ENCODE data around the gene GPER1. TPM values are rescaled to one million over a fixed set of nuclear protein-coding genes. Genes with fewer than 3 reads are reported as not detected.
"Not testable (repeated sequence)": the region's sequence is repeated elsewhere in the genome, so short reads cannot be mapped to it uniquely, and the experiment has no call there.

Gene GPER1
- total and polyA plus RNA-seq, 7 experiments from 2014 or later = 0.13 to 1.3 (median 0.34) TPM; not detected in 3

- peaks cover 0 to 7% (median 0%) of the 10 kb centered on the region in 5 donors for H3K36me3 Mint-ChIP-seq
- CTCF ChIA-PET = interaction anchor here (1.1 kb wide), 1 partner anchor 10 kb away, joined by 3 read pairs; no protein-coding TSS in a partner anchor
- POLR2A ChIA-PET = interaction anchor here (1.1 kb wide), 1 partner anchor 26 kb away, joined by 3 read pairs; no protein-coding TSS in a partner anchor
These were observed 25.0 kb downstream of the GPER1 start for GRCh38 chr7:1112625-1113547.

GRCh38 chr7:1113548-1113885, 25.6 kb downstream of the GPER1 start:
- peaks cover 0 to 11% (median 9%) of the 10 kb centered on the region in 7 donors for H3K4me1 Mint-ChIP-seq
- no peak overlapping the region for H3K4me3 Mint-ChIP-seq
- no peaks in the 10 kb centered on the region for H3K27me3 Mint-ChIP-seq
- H3K4me1 ChIP-seq (ENCODE audit: control insufficient read depth in 2 of 2, insufficient read depth in 2 of 2, low read length in 2 of 2) = no peaks in the 10 kb centered on the region
- H3K36me3 Mint-ChIP-seq = peaks cover 0 to 7% (median 0%) of the 10 kb centered on the region in 5 donors
- no peak overlapping the region for H3K27ac ChIP-seq (ENCODE audit: low read depth, low read length)
- H3K9me3 ChIP-seq (ENCODE audit: control insufficient read depth in 2 of 3, low read length in 3 of 3) = no peaks in the 10 kb centered on the region
- ChIA-PET POLR2A (interaction anchor here (1.1 kb wide), 1 partner anchor 25 kb away, joined by 3 read pairs; no protein-coding TSS in a partner anchor), CTCF (no interaction called here)
- DNase-seq = no peak
- no peak for ATAC-seq
- H3K27ac Mint-ChIP-seq = no peak overlapping the region
- no peak overlapping the region for H3K4me3 ChIP-seq (ENCODE audit: low read length)
- H3K27me3 ChIP-seq (ENCODE audit: control insufficient read depth in 2 of 2, insufficient read depth in 2 of 2, low read length in 2 of 2) = no peaks in the 10 kb centered on the region
- intact Hi-C loops (cut with micrococcal nuclease) = no loop called here
- peaks cover 0 to 7% (median 0%) of the 10 kb centered on the region in 11 donors for H3K9me3 Mint-ChIP-seq
- H3K36me3 ChIP-seq (ENCODE audit: control insufficient read depth in 2 of 3, insufficient read depth in 3 of 3, low read length in 3 of 3) = no peaks in the 10 kb centered on the region

More at GRCh38 chr7:1112625-1113547, 25.0 kb downstream of the GPER1 start:
- no peaks in the 10 kb centered on the region for H3K36me3 ChIP-seq (ENCODE audit: control insufficient read depth in 2 of 3, insufficient read depth in 3 of 3, low read length in 3 of 3)
- Mint-ChIP-seq H3K27ac (no peak overlapping the region), H3K9me3 (peaks cover 0 to 7% (median 0%) of the 10 kb centered on the region in 11 donors), H3K27me3 (no peaks in the 10 kb centered on the region), H3K4me3 (no peak overlapping the region), H3K4me1 (peaks cover 0 to 4% (median 2%) of the 10 kb centered on the region in 7 donors)
- no peak for ATAC-seq
- H3K27ac ChIP-seq (ENCODE audit: low read depth, low read length) = no peak overlapping the region
- H3K4me1 ChIP-seq (ENCODE audit: control insufficient read depth in 2 of 2, insufficient read depth in 2 of 2, low read length in 2 of 2) = no peaks in the 10 kb centered on the region
- DNase-seq = no peak
- intact Hi-C loops (cut with micrococcal nuclease) = no loop called here
- H3K4me3 ChIP-seq (ENCODE audit: low read length) = no peak overlapping the region
- no peaks in the 10 kb centered on the region for H3K27me3 ChIP-seq (ENCODE audit: control insufficient read depth in 2 of 2, insufficient read depth in 2 of 2, low read length in 2 of 2)
- no peaks in the 10 kb centered on the region for H3K9me3 ChIP-seq (ENCODE audit: control insufficient read depth in 2 of 3, low read length in 3 of 3)

DNA sequence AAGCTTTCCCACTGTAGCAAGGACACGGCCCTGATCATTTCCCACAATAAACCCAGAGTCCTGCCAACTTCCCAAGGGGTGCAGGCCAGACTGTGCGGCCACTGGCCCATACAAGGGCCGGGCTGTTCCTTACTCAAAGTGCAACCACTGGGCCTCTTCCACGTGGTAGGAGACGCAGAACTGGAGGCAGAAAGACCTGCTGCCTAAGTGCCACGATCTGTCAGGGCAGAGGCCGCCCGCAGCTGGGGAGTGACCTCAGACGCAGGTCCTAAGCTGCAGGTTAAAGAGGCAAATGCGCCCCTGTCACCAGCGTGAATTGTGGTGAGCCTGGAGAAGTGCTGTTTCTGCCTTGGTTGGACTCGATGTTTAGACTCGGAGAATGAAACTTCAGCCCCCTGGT, 26.2 kb downstream of the GPER1 start:
- no peaks in the 10 kb centered on the region for H3K27me3 ChIP-seq (ENCODE audit: control insufficient read depth in 2 of 2, insufficient read depth in 2 of 2, low read length in 2 of 2)
- intact Hi-C loops (cut with micrococcal nuclease) = no loop called here
- H3K9me3 ChIP-seq (ENCODE audit: control insufficient read depth in 2 of 3, low read length in 3 of 3) = no peaks in the 10 kb centered on the region
- H3K4me3 ChIP-seq (ENCODE audit: low read length) = no peak overlapping the region
- H3K27ac ChIP-seq (ENCODE audit: low read depth, low read length) = no peak overlapping the region
- no peaks in the 10 kb centered on the region for H3K36me3 ChIP-seq (ENCODE audit: control insufficient read depth in 2 of 3, insufficient read depth in 3 of 3, low read length in 3 of 3)
- H3K4me1 ChIP-seq (ENCODE audit: control insufficient read depth in 2 of 2, insufficient read depth in 2 of 2, low read length in 2 of 2) = peaks cover 0 to 1% of the 10 kb centered on the region in 2 donors
- Mint-ChIP-seq H3K36me3 (peaks cover 0 to 7% (median 0%) of the 10 kb centered on the region in 5 donors), H3K9me3 (peaks cover 0 to 7% (median 0%) of the 10 kb centered on the region in 11 donors), H3K4me1 (peaks cover 3 to 13% (median 11%) of the 10 kb centered on the region in 7 donors), H3K27ac (no peak overlapping the region), H3K27me3 (no peaks in the 10 kb centered on the region), H3K4me3 (no peak overlapping the region)
- no peak for DNase-seq
- no peak for ATAC-seq
- ChIA-PET CTCF (no interaction called here), POLR2A (no interaction called here)

GRCh38 chr7:1114505-1114904, 26.6 kb downstream of the GPER1 start:
- Histone ChIP-seq H3K27me3 (ENCODE audit: control insufficient read depth in 2 of 2, insufficient read depth in 2 of 2, low read length in 2 of 2) (no peaks in the 10 kb centered on the region), H3K4me3 (ENCODE audit: low read length) (no peak overlapping the region), H3K36me3 (ENCODE audit: control insufficient read depth in 2 of 3, insufficient read depth in 3 of 3, low read length in 3 of 3) (no peaks in the 10 kb centered on the region), H3K4me1 (ENCODE audit: control insufficient read depth in 2 of 2, insufficient read depth in 2 of 2, low read length in 2 of 2) (peaks cover 0 to 3% of the 10 kb centered on the region in 2 donors), H3K27ac (ENCODE audit: low read depth, low read length) (no peak overlapping the region), H3K9me3 (ENCODE audit: control insufficient read depth in 2 of 3, low read length in 3 of 3) (no peaks in the 10 kb centered on the region)
- CTCF ChIA-PET = no interaction called here
- H3K27ac Mint-ChIP-seq = no peak overlapping the region
- intact Hi-C loops (cut with micrococcal nuclease) = no loop called here
- H3K4me3 Mint-ChIP-seq = no peak overlapping the region
- H3K27me3 Mint-ChIP-seq = no peaks in the 10 kb centered on the region
- POLR2A ChIA-PET = no interaction called here
- DNase-seq (no peak), ATAC-seq (no peak)
- H3K36me3 Mint-ChIP-seq = peaks cover 0 to 7% (median 0%) of the 10 kb centered on the region in 5 donors
- H3K9me3 Mint-ChIP-seq = peaks cover 0 to 7% (median 0%) of the 10 kb centered on the region in 11 donors
- peaks cover 7 to 18% (median 15%) of the 10 kb centered on the region in 7 donors for H3K4me1 Mint-ChIP-seq

- ChIA-PET POLR2A (interaction anchor here (0.7 kb wide), 1 partner anchor 42 kb away, joined by 5 read pairs; no protein-coding TSS in a partner anchor), CTCF (interaction anchor here (0.7 kb wide), 4 partner anchors 21 to 1255 kb away, joined by 3 to 6 read pairs (median 3); no protein-coding TSS in a partner anchor)
- intact Hi-C loops (cut with micrococcal nuclease); DNase-seq; H3K27ac ChIP-seq (ENCODE audit: low read depth, low read length); H3K9me3 Mint-ChIP-seq; H3K36me3 Mint-ChIP-seq; H3K4me3 Mint-ChIP-seq; H3K27me3 Mint-ChIP-seq; ATAC-seq; H3K9me3 ChIP-seq (ENCODE audit: control insufficient read depth in 2 of 3, low read length in 3 of 3); H3K27ac Mint-ChIP-seq; H3K36me3 ChIP-seq (ENCODE audit: control insufficient read depth in 2 of 3, insufficient read depth in 3 of 3, low read length in 3 of 3); H3K27me3 ChIP-seq (ENCODE audit: control insufficient read depth in 2 of 2, insufficient read depth in 2 of 2, low read length in 2 of 2); H3K4me1 ChIP-seq (ENCODE audit: control insufficient read depth in 2 of 2, insufficient read depth in 2 of 2, low read length in 2 of 2); H3K4me3 ChIP-seq (ENCODE audit: low read length): not testable (repeated sequence)
- peaks cover 7 to 20% (median 15%) of the 10 kb centered on the region in 7 donors for H3K4me1 Mint-ChIP-seq
These were observed 27.5 kb downstream of the GPER1 start for GRCh38 chr7:1115171-1116045.

DNA sequence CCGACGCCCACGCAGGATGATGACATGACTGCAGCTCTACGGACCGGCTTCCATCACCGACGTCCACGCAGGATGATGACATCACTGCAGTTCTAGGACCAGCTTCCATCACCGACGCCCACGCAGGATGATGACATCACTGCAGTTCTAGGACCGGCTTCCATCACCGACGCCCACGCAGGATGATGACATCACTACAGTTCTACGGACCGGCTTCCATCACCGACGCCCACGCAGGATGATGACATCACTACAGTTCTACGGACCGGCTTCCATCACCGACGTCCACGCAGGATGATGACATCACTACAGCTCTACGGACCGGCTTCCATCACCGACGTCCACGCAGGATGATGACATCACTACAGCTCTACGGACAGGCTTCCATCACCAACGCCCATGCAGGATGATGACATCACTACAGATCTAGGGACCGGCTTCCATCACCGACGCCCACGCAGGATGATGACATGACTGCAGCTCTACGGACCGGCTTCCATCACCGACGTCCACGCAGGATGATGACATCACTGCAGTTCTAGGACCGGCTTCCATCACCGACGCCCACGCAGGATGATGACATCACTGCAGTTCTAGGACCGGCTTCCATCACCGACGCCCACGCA, 28.6 kb downstream of the GPER1 start:
- H3K4me1 Mint-ChIP-seq = peaks cover 7 to 20% (median 15%) of the 10 kb centered on the region in 7 donors

More for the DNA sequence above, 28.6 kb downstream of the GPER1 start:
- H3K4me1 ChIP-seq (ENCODE audit: control insufficient read depth in 2 of 2, insufficient read depth in 2 of 2, low read length in 2 of 2); intact Hi-C loops (cut with micrococcal nuclease); H3K9me3 Mint-ChIP-seq; H3K36me3 ChIP-seq (ENCODE audit: control insufficient read depth in 2 of 3, insufficient read depth in 3 of 3, low read length in 3 of 3); H3K4me3 ChIP-seq (ENCODE audit: low read length); H3K27me3 Mint-ChIP-seq; H3K36me3 Mint-ChIP-seq; H3K27ac Mint-ChIP-seq; H3K27ac ChIP-seq (ENCODE audit: low read depth, low read length); H3K9me3 ChIP-seq (ENCODE audit: control insufficient read depth in 2 of 3, low read length in 3 of 3); H3K27me3 ChIP-seq (ENCODE audit: control insufficient read depth in 2 of 2, insufficient read depth in 2 of 2, low read length in 2 of 2); H3K4me3 Mint-ChIP-seq; DNase-seq; ATAC-seq: not testable (repeated sequence)
- ChIA-PET CTCF (interaction anchor here (0.7 kb wide), 1 partner anchor 21 kb away, joined by 3 read pairs; no protein-coding TSS in a partner anchor), POLR2A (interaction anchor here (0.6 kb wide), 3 partner anchors 38 to 238 kb away, joined by 3 to 4 read pairs (median 3); no protein-coding TSS in a partner anchor)
